ENCODE results near the gene SNAPC1. TPM values are rescaled to one million over a fixed set of nuclear protein-coding genes. Genes with fewer than 3 reads are reported as not detected.
"Not testable (repeated sequence)": the region's sequence is repeated elsewhere in the genome, so short reads cannot be mapped to it uniquely, and the experiment has no call there.

Gene SNAPC1, protein sequence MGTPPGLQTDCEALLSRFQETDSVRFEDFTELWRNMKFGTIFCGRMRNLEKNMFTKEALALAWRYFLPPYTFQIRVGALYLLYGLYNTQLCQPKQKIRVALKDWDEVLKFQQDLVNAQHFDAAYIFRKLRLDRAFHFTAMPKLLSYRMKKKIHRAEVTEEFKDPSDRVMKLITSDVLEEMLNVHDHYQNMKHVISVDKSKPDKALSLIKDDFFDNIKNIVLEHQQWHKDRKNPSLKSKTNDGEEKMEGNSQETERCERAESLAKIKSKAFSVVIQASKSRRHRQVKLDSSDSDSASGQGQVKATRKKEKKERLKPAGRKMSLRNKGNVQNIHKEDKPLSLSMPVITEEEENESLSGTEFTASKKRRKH
- polyA plus RNA-seq (ENCODE audit: insufficient read length in 12 of 12): 1 to 10 TPM in 11 of 12 donors, not detected in 1; 4.5 to 7.6 (median 6.1) TPM
- long read RNA-seq, donor 1: 0 reads
- long read RNA-seq, donor 2, transcript SNAPC1-201 (10 exons, 2,656 nt): major isoform, 5 of 5 reads
- long read RNA-seq, donor 2, partial matches to known transcripts: 0 of 5 reads
- long read RNA-seq, donor 2, other reads (novel, unspliced or antisense): 0 of 5 reads
- long read RNA-seq, donor 3, partial matches to known transcripts: 0 of 2 reads
- long read RNA-seq, donor 3, other reads (novel, unspliced or antisense): 0 of 2 reads
- long read RNA-seq, donor 4, partial matches to known transcripts: 0 of 1 reads
- long read RNA-seq, donor 4, other reads (novel, unspliced or antisense): 0 of 1 reads
- long read RNA-seq, donor 5, transcript SNAPC1-201 (10 exons, 2,656 nt): major isoform, 6 of 6 reads
- long read RNA-seq, donor 5, partial matches to known transcripts: 0 of 6 reads
- long read RNA-seq, donor 5, other reads (novel, unspliced or antisense): 0 of 6 reads
- long read RNA-seq, donor 6, partial matches to known transcripts: 0 of 1 reads
- long read RNA-seq, donor 6, other reads (novel, unspliced or antisense): 0 of 1 reads
- long read RNA-seq, donor 7: 0 reads
- long read RNA-seq, donor 8: 0 reads
- long read RNA-seq, donor 9: 0 reads
- long read RNA-seq, donor 10, partial matches to known transcripts: 0 of 1 reads
- long read RNA-seq, donor 10, other reads (novel, unspliced or antisense): 0 of 1 reads
- long read RNA-seq, donor 11, partial matches to known transcripts: 0 of 1 reads
- long read RNA-seq, donor 11, other reads (novel, unspliced or antisense): 0 of 1 reads

DNA sequence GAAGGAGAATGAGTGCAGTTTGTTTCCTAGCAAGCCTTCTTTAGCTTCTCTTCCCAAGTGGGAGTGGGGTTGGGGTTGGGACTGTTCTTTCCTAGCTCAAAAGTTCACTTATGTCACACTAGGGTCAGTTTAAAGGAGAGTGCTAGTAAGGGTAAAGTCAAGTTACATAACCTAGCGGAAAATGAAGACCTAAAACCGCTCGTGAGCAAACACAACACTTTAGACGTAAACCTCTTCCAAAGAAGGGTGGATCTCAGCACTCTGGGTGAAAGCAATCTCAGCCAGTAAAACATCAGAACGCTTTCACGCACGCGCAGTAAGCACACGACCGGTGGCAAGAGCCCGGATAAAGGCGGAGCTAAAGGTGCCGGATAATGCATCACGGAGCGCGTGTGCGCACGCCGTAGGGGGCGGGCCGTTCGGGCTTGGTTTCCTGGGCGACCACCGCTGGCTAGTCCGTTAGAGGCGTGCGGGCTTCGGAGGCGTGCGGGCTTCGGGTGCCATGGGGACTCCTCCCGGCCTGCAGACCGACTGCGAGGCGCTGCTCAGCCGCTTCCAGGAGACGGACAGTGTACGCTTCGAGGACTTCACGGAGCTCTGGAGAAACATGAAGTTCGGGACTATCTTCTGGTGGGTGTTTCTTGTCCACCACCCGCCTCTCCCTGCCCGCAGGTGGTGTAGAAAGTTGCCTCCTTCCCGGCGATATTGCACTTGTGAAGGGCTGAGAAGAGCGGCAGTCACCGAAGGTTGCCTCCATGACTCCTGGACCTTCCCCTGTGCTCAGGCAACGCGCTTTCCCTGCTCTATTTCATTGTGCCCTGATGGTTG lies at the start of gene SNAPC1:
TSS of gene SNAPC1 (plus strand) at position 462 of the 828 bp plus-strand sequence. CDS start at position 503, 41 bp downstream.
- peak; percentile 99 for DNase-seq

DNA sequence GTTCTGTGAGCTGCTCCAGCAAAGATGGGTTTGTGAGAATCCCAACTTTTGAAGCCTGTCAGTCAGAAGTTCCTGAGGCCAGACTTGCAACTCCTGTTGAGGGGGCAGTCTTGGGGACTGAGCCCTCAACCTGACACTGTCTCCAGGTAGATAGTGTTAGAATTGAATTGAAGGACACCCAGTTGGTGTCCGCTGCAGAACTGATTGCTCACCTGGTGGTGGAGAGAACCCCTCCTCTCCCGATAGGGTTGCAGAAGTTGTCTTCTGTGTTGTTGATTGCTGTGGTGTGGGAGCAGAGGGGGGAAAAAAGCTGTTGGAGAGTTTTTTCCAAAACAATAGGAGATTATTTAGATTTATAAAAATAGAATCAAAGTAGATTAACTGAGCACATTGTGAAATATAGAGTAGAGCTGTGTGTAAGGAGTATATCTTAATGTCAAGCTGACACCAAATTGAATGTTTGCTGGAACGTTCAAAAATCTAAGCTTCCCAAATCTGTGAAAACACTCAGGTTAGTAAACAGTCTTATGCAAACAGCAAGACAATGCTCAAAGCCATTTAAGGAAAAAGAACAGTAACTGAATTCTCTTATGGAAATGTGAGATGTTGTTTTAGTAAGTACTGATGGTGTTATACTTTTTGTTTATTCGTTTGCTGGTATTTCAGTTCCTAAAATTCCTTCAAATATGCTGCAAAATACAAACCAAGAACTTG lies 48.3 kb upstream of the SNAPC1 start:
- no peak for DNase-seq

- DNase-seq: no peak
These were observed 45.3 kb upstream of the SNAPC1 start for GRCh38 chr14:61716956-61717355.

GRCh38 chr14:61718039-61718438 lies 44.2 kb upstream of the SNAPC1 start:
- no peak for DNase-seq

DNA sequence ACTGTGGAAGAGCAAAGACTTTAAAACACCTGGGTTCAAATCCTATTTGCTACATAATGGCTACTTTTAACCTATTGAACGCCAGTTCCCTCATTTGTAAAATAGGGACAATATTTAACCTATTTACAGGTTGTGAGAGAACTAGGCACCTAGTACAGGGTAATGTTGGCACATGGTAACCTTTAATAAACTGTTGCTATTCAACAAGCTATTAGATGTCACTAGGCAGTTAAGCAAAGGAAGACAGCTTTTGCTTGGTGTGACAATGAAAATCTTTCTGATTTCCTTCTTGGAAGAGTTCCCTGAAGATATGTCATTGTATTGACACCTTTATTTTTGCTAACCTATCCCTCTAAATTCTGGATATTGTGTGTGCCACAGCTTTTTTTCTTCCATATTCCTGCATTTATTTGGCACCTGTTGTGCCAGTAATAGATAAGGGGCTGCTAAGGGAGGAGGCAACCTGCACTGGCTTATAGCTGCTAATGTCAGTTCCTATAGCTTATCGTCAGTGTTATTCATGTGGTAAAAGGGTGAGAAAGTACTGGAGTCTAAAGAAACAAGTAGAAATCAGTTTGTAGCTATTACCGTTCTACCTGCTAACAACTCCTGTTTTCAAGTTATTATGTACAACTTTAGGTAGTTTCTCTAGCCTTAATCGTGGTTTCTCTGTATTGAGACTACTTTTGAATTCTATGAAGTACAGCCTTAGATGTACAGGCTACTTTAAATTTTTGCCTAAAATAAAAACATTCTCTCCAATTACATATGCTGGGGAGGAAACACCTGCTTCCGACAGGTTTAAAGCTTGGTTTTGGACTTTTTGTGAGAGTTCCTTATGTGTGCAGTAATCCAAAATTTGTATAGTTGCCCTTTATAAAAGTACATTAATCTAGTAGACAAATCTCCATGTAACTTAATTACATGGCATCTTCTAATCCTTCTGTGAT lies 42.6 kb upstream of the SNAPC1 start:
- no peak for DNase-seq

DNA sequence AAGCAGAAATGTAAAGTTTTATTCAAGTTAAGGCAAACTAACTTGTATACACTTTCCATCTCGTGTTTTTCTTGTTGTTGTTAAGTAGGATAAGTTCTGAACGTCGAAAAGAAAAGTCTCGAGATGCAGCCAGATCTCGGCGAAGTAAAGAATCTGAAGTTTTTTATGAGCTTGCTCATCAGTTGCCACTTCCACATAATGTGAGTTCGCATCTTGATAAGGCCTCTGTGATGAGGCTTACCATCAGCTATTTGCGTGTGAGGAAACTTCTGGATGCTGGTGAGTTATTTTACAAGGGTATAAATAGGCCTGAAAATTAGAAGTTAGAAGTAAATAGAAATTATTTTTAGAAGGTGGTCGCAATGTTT lies 41.9 kb upstream of the SNAPC1 start:
- DNase-seq: no peak

- no peak for DNase-seq
These were observed 41.5 kb upstream of the SNAPC1 start for GRCh38 chr14:61720741-61721140.

DNA sequence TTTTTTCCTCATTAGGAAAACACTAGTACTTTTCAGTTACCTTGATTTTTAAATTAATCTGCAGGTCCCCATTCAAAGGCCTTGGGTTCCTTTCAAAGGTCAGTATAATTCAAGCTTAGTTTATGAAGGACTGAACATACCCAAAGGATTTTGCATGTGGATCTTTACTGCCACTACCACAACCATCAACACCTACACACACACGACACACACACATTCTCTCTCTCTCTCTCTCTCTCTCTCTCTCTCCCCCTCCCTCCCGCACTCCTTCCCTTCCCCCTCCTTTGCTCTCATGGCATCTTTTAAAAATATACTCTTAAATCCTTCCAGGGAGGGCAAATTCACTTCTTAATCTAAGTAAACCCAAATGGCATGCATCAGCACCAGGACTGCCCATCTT lies 38.1 kb upstream of the SNAPC1 start:
- no peak for DNase-seq

- DNase-seq: no peak
These were observed 35.2 kb upstream of the SNAPC1 start for GRCh38 chr14:61726778-61727658.

GRCh38 chr14:61730756-61731373 lies 31.4 kb upstream of the SNAPC1 start:
- DNase-seq: no peak

DNA sequence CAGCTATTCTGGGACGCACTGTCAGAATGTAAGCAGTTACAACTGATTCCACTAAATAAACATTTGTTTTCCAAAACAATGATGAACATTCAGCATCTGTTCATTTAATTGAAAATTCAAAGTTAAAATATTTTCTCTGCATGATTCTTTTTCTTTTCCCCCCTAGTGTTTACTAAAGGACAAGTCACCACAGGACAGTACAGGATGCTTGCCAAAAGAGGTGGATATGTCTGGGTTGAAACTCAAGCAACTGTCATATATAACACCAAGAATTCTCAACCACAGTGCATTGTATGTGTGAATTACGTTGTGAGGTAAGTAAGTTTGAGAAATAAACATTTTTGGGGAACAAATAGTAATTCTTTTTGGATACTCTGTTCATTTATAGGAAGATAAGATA lies 28.2 kb upstream of the SNAPC1 start:
- DNase-seq: no peak

- no peak for DNase-seq
These were observed 25.5 kb upstream of the SNAPC1 start for GRCh38 chr14:61736751-61737150.

GRCh38 chr14:61737915-61738314 lies 24.3 kb upstream of the SNAPC1 start:
- no peak for DNase-seq

- no peak for DNase-seq
These were observed 23.1 kb upstream of the SNAPC1 start for GRCh38 chr14:61739133-61739532.

DNA sequence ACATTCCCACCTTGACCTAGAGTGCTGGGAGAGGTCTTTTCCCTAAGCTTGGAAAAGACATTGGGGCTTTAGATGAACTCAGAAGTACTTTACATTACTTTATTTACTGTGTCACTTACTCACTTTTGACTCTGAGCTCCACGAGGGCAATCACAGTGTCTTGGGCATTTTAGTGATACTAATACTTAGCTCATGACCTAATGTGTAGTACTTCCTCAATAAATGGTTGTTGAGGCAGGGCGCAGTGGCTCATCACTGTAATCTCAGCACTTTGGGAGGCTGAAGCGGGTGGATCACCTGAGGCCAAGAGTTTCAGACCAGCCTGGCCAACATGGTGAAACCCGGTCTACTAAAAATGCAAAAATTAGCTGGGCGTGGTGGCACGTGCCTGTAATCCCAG lies 19.8 kb upstream of the SNAPC1 start:
- DNase-seq: no peak

DNA sequence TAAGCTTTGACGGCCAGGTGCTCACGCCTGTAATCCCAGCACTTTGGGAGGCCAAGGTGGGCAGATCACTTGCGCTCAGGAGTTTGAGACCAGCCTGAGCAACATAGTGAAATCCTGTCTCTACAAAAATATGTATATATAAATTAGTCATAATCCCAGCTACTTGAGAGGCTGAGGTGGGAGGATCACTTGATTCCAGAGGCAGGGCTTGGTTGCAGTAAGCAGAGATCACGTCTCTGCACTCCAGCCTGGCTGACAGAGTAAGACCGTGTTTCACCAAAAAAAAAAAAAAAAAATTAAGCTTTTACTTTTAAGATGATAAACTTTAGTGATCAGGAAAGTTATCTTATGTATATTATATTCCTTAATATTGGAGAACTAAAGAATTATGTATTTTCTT lies 18.0 kb upstream of the SNAPC1 start:
- no peak for DNase-seq

GRCh38 chr14:61746346-61746745 lies 15.9 kb upstream of the SNAPC1 start:
- DNase-seq: not testable (repeated sequence)

DNA sequence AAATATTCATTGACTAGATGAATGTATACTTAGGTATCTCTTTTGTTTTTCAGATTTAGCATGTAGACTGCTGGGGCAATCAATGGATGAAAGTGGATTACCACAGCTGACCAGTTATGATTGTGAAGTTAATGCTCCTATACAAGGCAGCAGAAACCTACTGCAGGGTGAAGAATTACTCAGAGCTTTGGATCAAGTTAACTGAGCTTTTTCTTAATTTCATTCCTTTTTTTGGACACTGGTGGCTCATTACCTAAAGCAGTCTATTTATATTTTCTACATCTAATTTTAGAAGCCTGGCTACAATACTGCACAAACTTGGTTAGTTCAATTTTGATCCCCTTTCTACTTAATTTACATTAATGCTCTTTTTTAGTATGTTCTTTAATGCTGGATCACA lies 15.3 kb upstream of the SNAPC1 start:
- DNase-seq: no peak
